ENCODE data around the gene LARP1B.

DNA sequence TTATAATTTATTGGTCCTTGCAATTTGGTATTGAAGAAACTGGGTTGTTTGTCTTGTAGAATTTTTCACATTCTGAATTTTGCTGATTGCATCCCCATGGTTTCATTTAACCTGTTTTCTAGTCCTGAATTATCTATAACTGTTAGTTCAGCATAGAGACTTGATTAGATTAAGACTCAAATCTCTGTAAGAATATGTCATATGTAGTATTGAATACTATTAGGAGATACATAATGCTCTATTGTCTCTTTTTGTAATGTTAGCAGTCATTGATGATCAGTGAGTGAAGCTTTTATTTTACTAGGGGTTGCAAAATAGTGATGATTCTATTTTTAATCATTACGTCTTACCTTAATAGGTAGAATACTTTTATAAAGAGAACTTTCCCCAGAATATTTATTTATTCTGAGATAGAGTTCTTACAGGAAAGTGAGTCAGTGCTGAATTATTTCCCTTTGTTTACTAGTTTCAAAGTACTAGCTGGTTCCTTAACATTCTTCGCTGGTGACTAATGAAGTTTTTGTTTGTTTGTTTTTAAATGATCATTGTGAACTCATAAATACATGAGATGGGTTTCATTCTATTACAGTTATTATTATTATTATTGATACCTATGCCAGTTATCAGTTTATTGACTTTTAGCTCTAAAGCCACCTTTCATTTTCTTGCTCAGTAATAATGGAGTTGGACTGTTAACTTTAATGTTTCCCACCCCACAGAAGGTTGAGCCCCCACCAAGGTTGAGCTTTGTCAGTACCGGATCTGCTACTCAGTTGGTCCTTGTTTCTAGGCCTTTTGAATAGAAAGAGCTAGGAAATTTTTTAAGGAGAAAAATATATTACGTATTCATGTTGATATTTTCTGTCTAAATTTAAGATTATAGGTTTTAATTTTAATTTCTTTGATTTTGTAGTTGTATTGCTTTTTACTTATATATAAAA is 102.3 kb downstream of the LARP1B start:
- TF ChIP-seq, protein P1, sequence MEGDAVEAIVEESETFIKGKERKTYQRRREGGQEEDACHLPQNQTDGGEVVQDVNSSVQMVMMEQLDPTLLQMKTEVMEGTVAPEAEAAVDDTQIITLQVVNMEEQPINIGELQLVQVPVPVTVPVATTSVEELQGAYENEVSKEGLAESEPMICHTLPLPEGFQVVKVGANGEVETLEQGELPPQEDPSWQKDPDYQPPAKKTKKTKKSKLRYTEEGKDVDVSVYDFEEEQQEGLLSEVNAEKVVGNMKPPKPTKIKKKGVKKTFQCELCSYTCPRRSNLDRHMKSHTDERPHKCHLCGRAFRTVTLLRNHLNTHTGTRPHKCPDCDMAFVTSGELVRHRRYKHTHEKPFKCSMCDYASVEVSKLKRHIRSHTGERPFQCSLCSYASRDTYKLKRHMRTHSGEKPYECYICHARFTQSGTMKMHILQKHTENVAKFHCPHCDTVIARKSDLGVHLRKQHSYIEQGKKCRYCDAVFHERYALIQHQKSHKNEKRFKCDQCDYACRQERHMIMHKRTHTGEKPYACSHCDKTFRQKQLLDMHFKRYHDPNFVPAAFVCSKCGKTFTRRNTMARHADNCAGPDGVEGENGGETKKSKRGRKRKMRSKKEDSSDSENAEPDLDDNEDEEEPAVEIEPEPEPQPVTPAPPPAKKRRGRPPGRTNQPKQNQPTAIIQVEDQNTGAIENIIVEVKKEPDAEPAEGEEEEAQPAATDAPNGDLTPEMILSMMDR (IDR thresholded peaks at IDR 0.05): no peak
- no peak for TF ChIP-seq POLR2AphosphoS5 (IDR thresholded peaks at IDR 0.05)
- no peak for TF ChIP-seq POLR2A (IDR thresholded peaks at IDR 0.05)

All from sigmoid colon (tissue), 4 donors.